Parathyroid adenoma (tissue), 2 donors: Measurements from ENCODE around the gene OR6B2.
A peak's percentile ranks its signal among the peaks of the same experiment; 100 is the strongest.

ENCODE experiments used
- H2AFZ ChIP-seq: fragments of 300-600 bp; sonication (generic); one replicate; pipeline ENCODE4 v1.7.0; 2017; ENCODE audit warnings: antibody characterized with exemption, mild to moderate bottlenecking
- H3K27ac ChIP-seq: fragments of 300-600 bp; sonication (generic); one replicate; pipeline ENCODE4 v1.7.0; 2017
- H3K27me3 ChIP-seq: fragments of 300-600 bp; sonication (generic); one replicate; pipeline ENCODE4 v1.7.0; 2017; ENCODE audit warnings: low read length; ENCODE audit not compliant: control insufficient read depth, insufficient read depth
- H3K36me3 ChIP-seq: fragments of 300-600 bp; sonication (generic); one replicate; pipeline ENCODE4 v1.7.0; 2017; ENCODE audit warnings: low read length; ENCODE audit not compliant: control insufficient read depth, insufficient read depth
- H3K4me1 ChIP-seq: fragments of 300-600 bp; sonication (generic); one replicate; pipeline ENCODE4 v1.7.0; 2017; ENCODE audit warnings: control low read depth
- H3K4me2 ChIP-seq: fragments of 300-600 bp; sonication (generic); one replicate; pipeline ENCODE4 v1.7.0; 2017; ENCODE audit warnings: low read length
- H3K4me3 ChIP-seq: fragments of 300-600 bp; sonication (generic); one replicate; pipeline ENCODE4 v1.7.0; 2017; ENCODE audit warnings: low read depth, low read length
- H3K79me2 ChIP-seq: fragments of 300-600 bp; sonication (generic); one replicate; pipeline ENCODE4 v1.7.0; 2017; ENCODE audit warnings: control low read depth
- H3K9ac ChIP-seq: fragments of 300-600 bp; sonication (generic); one replicate; pipeline ENCODE4 v1.7.0; 2017; ENCODE audit warnings: mild to moderate bottlenecking
- H3K9me3 ChIP-seq: fragments of 300-600 bp; sonication (generic); one replicate; pipeline ENCODE4 v1.7.0; 2017; ENCODE audit warnings: low read length; ENCODE audit not compliant: control insufficient read depth
- TF ChIP-seq, protein P1 (sequence below): fragments of 300-600 bp; sonication (generic); IDR thresholded peaks from one replicate; pipeline ENCODE4 v1.7.0; 2017; ENCODE audit warnings: antibody characterized with exemption, mild to moderate bottlenecking
- donor health status: primary hyperparathyroidism.

OR6B2 gene

DNA sequence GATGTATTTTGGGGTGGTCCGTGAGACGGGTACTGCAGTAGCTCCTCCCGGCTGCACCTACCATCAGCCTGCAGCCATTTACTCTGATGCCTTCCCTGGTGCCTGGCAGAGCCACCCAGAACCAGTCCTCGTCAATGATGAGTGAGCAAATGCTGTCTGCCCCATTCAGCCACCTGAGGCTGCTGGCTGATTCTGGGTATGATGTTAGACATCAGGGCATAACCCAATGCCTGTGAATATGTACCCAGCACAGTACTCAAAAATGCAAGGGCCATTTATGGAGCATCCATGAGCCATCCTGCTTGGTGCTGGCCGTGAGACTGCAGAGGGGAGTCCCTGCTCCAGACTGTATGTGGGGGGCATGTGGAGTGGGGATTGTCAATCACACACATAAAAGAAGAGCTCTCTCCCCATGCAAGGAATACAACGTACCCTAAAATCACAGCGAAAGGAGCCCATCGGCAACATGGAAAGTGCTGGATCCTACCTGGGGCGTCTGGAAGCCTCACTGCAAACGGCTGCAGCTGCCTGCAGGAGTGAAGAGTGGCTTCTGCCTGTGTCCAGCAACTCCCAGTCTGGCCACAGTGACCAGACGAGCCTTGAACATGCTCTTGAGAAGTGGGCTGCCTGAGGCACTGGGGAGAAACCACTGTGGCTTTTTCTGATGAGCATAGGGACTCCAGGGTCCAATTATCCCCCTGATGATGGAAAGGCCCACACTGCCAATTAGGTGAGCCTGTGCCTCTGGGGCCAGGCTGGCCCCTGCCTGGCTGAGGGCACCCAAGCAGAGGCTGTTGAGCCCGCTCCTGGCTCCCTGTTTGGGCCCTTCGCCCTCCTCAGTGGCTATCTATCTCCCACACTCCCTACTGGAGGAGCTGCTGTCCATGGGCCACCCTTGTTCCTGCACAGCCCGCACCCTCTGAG is 2.4 kb upstream of the OR6B2 start:
- Histone ChIP-seq H3K4me3 (no peak overlapping the region), H3K79me2 (no peaks in the 10 kb centered on the region), H3K9me3 (no peaks in the 10 kb centered on the region), H3K4me2 (no peak overlapping the region), H3K4me1 (no peaks in the 10 kb centered on the region), H3K27me3 (no peaks in the 10 kb centered on the region), H3K9ac (no peak overlapping the region), H3K36me3 (no peaks in the 10 kb centered on the region), H2AFZ (no peak overlapping the region), H3K27ac (no peak overlapping the region)
- TF ChIP-seq, protein P1, sequence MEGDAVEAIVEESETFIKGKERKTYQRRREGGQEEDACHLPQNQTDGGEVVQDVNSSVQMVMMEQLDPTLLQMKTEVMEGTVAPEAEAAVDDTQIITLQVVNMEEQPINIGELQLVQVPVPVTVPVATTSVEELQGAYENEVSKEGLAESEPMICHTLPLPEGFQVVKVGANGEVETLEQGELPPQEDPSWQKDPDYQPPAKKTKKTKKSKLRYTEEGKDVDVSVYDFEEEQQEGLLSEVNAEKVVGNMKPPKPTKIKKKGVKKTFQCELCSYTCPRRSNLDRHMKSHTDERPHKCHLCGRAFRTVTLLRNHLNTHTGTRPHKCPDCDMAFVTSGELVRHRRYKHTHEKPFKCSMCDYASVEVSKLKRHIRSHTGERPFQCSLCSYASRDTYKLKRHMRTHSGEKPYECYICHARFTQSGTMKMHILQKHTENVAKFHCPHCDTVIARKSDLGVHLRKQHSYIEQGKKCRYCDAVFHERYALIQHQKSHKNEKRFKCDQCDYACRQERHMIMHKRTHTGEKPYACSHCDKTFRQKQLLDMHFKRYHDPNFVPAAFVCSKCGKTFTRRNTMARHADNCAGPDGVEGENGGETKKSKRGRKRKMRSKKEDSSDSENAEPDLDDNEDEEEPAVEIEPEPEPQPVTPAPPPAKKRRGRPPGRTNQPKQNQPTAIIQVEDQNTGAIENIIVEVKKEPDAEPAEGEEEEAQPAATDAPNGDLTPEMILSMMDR = no peak

DNA sequence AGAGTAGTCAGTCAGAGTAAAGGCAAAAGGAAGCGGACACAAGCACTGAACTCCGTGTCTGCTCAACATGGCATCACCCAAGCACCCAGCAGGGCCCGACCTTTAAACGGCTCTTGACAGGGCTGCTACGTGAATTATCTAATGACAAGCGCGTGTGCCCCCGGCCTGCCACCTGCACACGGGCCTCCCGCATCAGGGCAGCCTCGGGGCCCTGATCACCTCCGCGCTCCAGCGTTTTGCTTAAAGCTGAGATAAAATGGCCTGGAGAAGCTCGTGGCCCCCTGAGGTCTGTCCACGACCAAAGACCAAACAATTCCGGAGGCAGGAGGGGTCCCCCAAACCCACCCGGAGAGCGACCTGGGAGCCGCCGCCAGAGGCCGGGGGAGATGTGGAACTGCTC is 5.5 kb downstream of the OR6B2 start:
- TF ChIP-seq, protein P1 = no peak

DNA sequence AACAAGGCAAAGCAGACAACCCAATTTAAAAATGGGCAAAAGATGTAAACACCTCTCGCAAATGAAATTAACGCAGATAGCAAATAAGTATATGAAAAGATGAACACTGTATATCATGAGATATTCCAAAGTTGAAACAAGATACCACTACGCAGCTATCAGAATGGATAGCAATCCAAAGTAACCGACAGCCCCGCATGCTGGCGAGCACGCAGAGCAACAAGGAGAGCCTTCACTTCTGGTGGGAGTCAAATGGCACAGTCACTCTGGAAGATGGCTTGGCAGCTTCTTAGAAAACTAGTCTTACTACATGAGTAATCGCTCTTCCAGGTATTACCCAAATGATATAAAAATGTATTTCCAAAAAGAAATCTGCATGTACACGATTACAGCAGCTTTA is 6.4 kb downstream of the OR6B2 start:
- Histone ChIP-seq H2AFZ (no peak overlapping the region), H3K4me1 (peaks cover 5% of the 10 kb centered on the region), H3K27me3 (no peaks in the 10 kb centered on the region), H3K4me2 (peak overlapping the region; percentile 78), H3K27ac (no peak overlapping the region), H3K79me2 (peaks cover 27% of the 10 kb centered on the region), H3K4me3 (no peak overlapping the region), H3K9ac (no peak overlapping the region), H3K36me3 (no peaks in the 10 kb centered on the region), H3K9me3 (no peaks in the 10 kb centered on the region)
- TF ChIP-seq, protein P1 = no peak

More for the DNA sequence above, 5.5 kb downstream of the OR6B2 start:
- Histone ChIP-seq H3K4me3 (peak overlapping the region; percentile 71), H2AFZ (peak overlapping the region; percentile 98), H3K4me2 (peak overlapping the region; percentile 78), H3K79me2 (peaks cover 27% of the 10 kb centered on the region), H3K36me3 (no peaks in the 10 kb centered on the region), H3K27me3 (no peaks in the 10 kb centered on the region), H3K9ac (no peak overlapping the region), H3K4me1 (peaks cover 5% of the 10 kb centered on the region), H3K27ac (no peak overlapping the region), H3K9me3 (no peaks in the 10 kb centered on the region)

DNA sequence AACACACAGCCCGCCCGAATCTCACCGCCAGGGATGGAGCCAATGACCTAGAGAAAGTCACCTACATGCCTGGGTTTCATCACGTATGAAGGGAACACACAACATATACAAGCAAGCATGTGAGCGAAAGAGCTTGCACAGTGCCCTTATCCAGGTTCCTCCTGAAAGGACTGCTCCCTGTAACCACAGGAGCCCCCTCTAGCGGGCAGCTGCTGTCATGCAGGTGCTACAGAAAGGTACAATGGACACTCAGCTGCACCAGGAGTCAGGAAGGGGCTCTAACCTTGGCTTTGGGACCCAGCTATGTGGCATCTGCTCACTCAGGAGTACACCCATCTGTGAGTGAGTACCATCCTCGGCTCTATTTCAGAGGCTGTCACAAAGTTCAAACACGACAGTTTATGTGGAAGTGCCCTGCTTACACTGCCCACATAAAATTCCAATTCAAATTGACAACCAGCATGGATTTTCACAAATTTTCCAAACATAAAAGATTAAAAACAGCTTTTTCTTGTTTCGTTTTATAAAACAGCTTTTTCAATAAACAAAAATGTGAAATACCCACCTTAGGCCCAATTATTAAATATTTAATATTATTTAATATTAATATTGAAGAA is 8.6 kb downstream of the OR6B2 start:
- Histone ChIP-seq H3K9ac (no peak overlapping the region), H3K79me2 (peaks cover 36% of the 10 kb centered on the region), H3K9me3 (no peaks in the 10 kb centered on the region), H3K4me2 (no peak overlapping the region), H3K4me3 (no peak overlapping the region), H2AFZ (no peak overlapping the region), H3K4me1 (peaks cover 5% of the 10 kb centered on the region), H3K27me3 (no peaks in the 10 kb centered on the region), H3K36me3 (no peaks in the 10 kb centered on the region), H3K27ac (no peak overlapping the region)
- TF ChIP-seq, protein P1 = peak; percentile 65
